NCI-H1930 (cell line): ENCODE measurements around the gene ANKDD1B.
"Not testable (repeated sequence)": the region's sequence is repeated elsewhere in the genome, so short reads cannot be mapped to it uniquely, and the experiment has no call there.

ENCODE experiments used
- DNase-seq, 2 experiments: peaks; one replicate each; lab custom pipeline; 2025; lab: John Stamatoyannopoulos, UW

Gene ANKDD1B

GRCh38 chr5:75662061-75662460, 50.8 kb downstream of the ANKDD1B start:
- DNase-seq = no peak

GRCh38 chr5:75663579-75664284, 52.5 kb downstream of the ANKDD1B start:
- no peak for DNase-seq

GRCh38 chr5:75664979-75665378, 53.7 kb downstream of the ANKDD1B start:
- no peak for DNase-seq

- no peak for DNase-seq
Observed at GRCh38 chr5:75666801-75667200, 55.5 kb downstream of the ANKDD1B start.

GRCh38 chr5:75667586-75667985, 56.3 kb downstream of the ANKDD1B start:
- DNase-seq = no peak

- no peak for DNase-seq
Observed at GRCh38 chr5:75668445-75668844, 57.2 kb downstream of the ANKDD1B start.

- no peak for DNase-seq
Observed at GRCh38 chr5:75668977-75669689, 57.9 kb downstream of the ANKDD1B start.

GRCh38 chr5:75670577-75670976, 59.3 kb downstream of the ANKDD1B start:
- no peak for DNase-seq

- no peak for DNase-seq
Observed at GRCh38 chr5:75671506-75671905, 60.3 kb downstream of the ANKDD1B start.

GRCh38 chr5:75672616-75673015, 61.4 kb downstream of the ANKDD1B start:
- DNase-seq = no peak

- no peak for DNase-seq
Observed at GRCh38 chr5:75675783-75676182, 64.5 kb downstream of the ANKDD1B start.

- DNase-seq = no peak
Observed at GRCh38 chr5:75677607-75678006, 66.4 kb downstream of the ANKDD1B start.

GRCh38 chr5:75678155-75678554, 66.9 kb downstream of the ANKDD1B start:
- no peak for DNase-seq

GRCh38 chr5:75681125-75681830, 70.0 kb downstream of the ANKDD1B start:
- DNase-seq = no peak

- no peak for DNase-seq
Observed at GRCh38 chr5:75685141-75685540, 73.9 kb downstream of the ANKDD1B start.

- no peak for DNase-seq
Observed at GRCh38 chr5:75686480-75686879, 75.2 kb downstream of the ANKDD1B start.

- no peak for DNase-seq
Observed at GRCh38 chr5:75690669-75691068, 79.4 kb downstream of the ANKDD1B start.

GRCh38 chr5:75694781-75695180, 83.5 kb downstream of the ANKDD1B start:
- no peak for DNase-seq

GRCh38 chr5:75695472-75696351, 84.5 kb downstream of the ANKDD1B start:
- not testable (repeated sequence) for DNase-seq

GRCh38 chr5:75701856-75702255, 90.6 kb downstream of the ANKDD1B start:
- no peak for DNase-seq

GRCh38 chr5:75706016-75706415, 94.8 kb downstream of the ANKDD1B start:
- no peak for DNase-seq

GRCh38 chr5:75706775-75707174, 95.5 kb downstream of the ANKDD1B start:
- DNase-seq = no peak
